Activated T-helper 1 cell treated with Interleukin-2 at 50 U/mL for 16 hours (primary cell): ENCODE measurements around the gene OR51E2.

Experiments used
- DNase-seq: peaks from one replicate; pipeline ENCODE4 v3.0.0-alpha.2; 2020; ENCODE audit warnings: low read depth

OR51E2 gene

GRCh38 chr11:4664183-4664582, 33.5 kb downstream of the OR51E2 start:
- DNase-seq: no peak

GRCh38 chr11:4662876-4663275, 34.8 kb downstream of the OR51E2 start:
- DNase-seq: no peak

GRCh38 chr11:4658629-4659445, 38.8 kb downstream of the OR51E2 start:
- no peak for DNase-seq

- DNase-seq: no peak
Measured at GRCh38 chr11:4654635-4655369, 42.9 kb downstream of the OR51E2 start.

- no peak for DNase-seq
Measured at GRCh38 chr11:4647766-4648165, 49.9 kb downstream of the OR51E2 start.

GRCh38 chr11:4645974-4646373, 51.7 kb downstream of the OR51E2 start:
- DNase-seq: no peak

- DNase-seq: no peak
Measured at GRCh38 chr11:4644233-4644632, 53.4 kb downstream of the OR51E2 start.

GRCh38 chr11:4643682-4644081, 54.0 kb downstream of the OR51E2 start, which contains the start of gene OR51E1:
Gene OR51E1, plus strand, starts transcription at chr11:4643982. Its CDS starts 8,545 bp downstream, at chr11:4652527.
- DNase-seq: no peak

- DNase-seq: no peak
Measured at GRCh38 chr11:4643076-4643475, 54.6 kb downstream of the OR51E2 start.

- no peak for DNase-seq
Measured at GRCh38 chr11:4642043-4642442, 55.6 kb downstream of the OR51E2 start.

GRCh38 chr11:4641501-4641900, 56.2 kb downstream of the OR51E2 start:
- DNase-seq: no peak

- DNase-seq: no peak
Measured at GRCh38 chr11:4639931-4640330, 57.7 kb downstream of the OR51E2 start.

GRCh38 chr11:4637662-4638047, 60.0 kb downstream of the OR51E2 start:
- DNase-seq: no peak

GRCh38 chr11:4636962-4637661, 60.5 kb downstream of the OR51E2 start, which contains the start of gene OR51D1:
Gene OR51D1, plus strand, starts transcription at chr11:4637477. Its CDS starts 2,314 bp downstream, at chr11:4639791.
- peak; percentile 44 for DNase-seq

GRCh38 chr11:4636136-4636535, 61.5 kb downstream of the OR51E2 start:
- no peak for DNase-seq
